Activated T-helper 1 cell treated with anti-CD3 and anti-CD28 coated beads, Interleukin-2, amount 50 U/mL, for 16 hours (primary cell): Measurements from ENCODE around the gene TCAIM.
"Not testable (repeated sequence)": the region's sequence is repeated elsewhere in the genome, so short reads cannot be mapped to it uniquely, and the experiment has no call there.

ENCODE experiments used
- DNase-seq, 2 donors: peaks; one replicate each; pipeline ENCODE4 v3.0.0-alpha.2; 2020; ENCODE audit warnings: low read depth in 1 of 2, low spot score in 1 of 2

The TCAIM gene

GRCh38 chr3:44343421-44343820 lies 4.9 kb downstream of the TCAIM start:
- DNase-seq: no peak

- not testable (repeated sequence) for DNase-seq
Measured at GRCh38 chr3:44346590-44346989, 8.0 kb downstream of the TCAIM start.

- no peak for DNase-seq
Measured at GRCh38 chr3:44348993-44349392, 10.4 kb downstream of the TCAIM start.

GRCh38 chr3:44353355-44353924 lies 14.9 kb downstream of the TCAIM start:
- no peak for DNase-seq

- no peak for DNase-seq
Measured at GRCh38 chr3:44355362-44356033, 16.9 kb downstream of the TCAIM start.

GRCh38 chr3:44359146-44359751 lies 20.7 kb downstream of the TCAIM start:
- DNase-seq: no peak

GRCh38 chr3:44363591-44363990 lies 25.0 kb downstream of the TCAIM start:
- DNase-seq: no peak

GRCh38 chr3:44365952-44366351 lies 27.4 kb downstream of the TCAIM start:
- no peak for DNase-seq

- no peak for DNase-seq
Measured at GRCh38 chr3:44375450-44375849, 36.9 kb downstream of the TCAIM start.

GRCh38 chr3:44387404-44387803 lies 48.8 kb downstream of the TCAIM start:
- DNase-seq: no peak

GRCh38 chr3:44392489-44392888 lies 53.9 kb downstream of the TCAIM start:
- no peak for DNase-seq

- no peak for DNase-seq
Measured at GRCh38 chr3:44395714-44396113, 57.1 kb downstream of the TCAIM start.

- no peak for DNase-seq
Measured at GRCh38 chr3:44396200-44397171, 57.9 kb downstream of the TCAIM start.

GRCh38 chr3:44398271-44398670 lies 59.7 kb downstream of the TCAIM start:
- DNase-seq: not testable (repeated sequence)

- DNase-seq: no peak
Measured at GRCh38 chr3:44398853-44399252, 60.3 kb downstream of the TCAIM start.

- DNase-seq: no peak
Measured at GRCh38 chr3:44400771-44401170, 62.2 kb downstream of the TCAIM start.

GRCh38 chr3:44402548-44402947 lies 64.0 kb downstream of the TCAIM start:
- DNase-seq: no peak

GRCh38 chr3:44409640-44410410 lies 71.3 kb downstream of the TCAIM start:
- no peak for DNase-seq

GRCh38 chr3:44411031-44411645 lies 72.6 kb downstream of the TCAIM start:
- DNase-seq: no peak

GRCh38 chr3:44412365-44412764 lies 73.8 kb downstream of the TCAIM start:
- DNase-seq: no peak
